Stimulated activated CD4-positive, alpha-beta T cell treated with anti-CD3 and anti-CD28 coated beads, TNF-alpha, amount 100 ng/mL, for 4 hours (primary cell): Measurements from ENCODE around the gene ELOVL3.

Source experiments
- DNase-seq, 3 experiments: peaks; one replicate each; pipeline ENCODE4 v3.0.0-alpha.2; 2020; ENCODE audit warnings: low read depth in 3 of 3

The ELOVL3 gene

DNA sequence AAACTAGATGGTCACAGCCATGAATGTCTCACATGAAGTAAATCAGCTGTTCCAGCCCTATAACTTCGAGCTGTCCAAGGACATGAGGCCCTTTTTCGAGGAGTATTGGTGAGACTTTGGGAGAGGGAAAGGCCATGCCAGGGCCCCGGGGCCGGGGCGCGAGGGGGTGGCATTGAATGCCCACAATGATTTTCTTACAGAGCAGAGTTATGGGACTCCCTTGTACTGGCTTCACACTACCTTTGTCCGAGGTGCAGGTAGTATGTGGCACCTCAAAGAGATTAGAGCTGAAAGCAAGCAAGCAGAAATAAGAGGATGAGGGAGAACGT lies 407 bp downstream of the ELOVL3 start:
- no peak for DNase-seq

GRCh38 chr10:102227050-102227449 lies 951 bp downstream of the ELOVL3 start:
- DNase-seq = no peak

GRCh38 chr10:102229810-102230263 lies 3.7 kb downstream of the ELOVL3 start:
- DNase-seq = peak; percentile 73 to 77 (median 76)

GRCh38 chr10:102230264-102230860 lies 4.3 kb downstream of the ELOVL3 start:
- peak in 2 of 3 experiments; percentile 18 to 28 for DNase-seq

GRCh38 chr10:102230861-102231356 lies 4.8 kb downstream of the ELOVL3 start:
- peak in 2 of 3 experiments; percentile 15 to 31 for DNase-seq

- peak; percentile 46 to 65 (median 50) for DNase-seq
Observed at GRCh38 chr10:102231357-102232318, 5.5 kb downstream of the ELOVL3 start.

GRCh38 chr10:102233997-102234396 lies 7.9 kb downstream of the ELOVL3 start:
- no peak for DNase-seq

GRCh38 chr10:102234888-102235597 lies 8.9 kb downstream of the ELOVL3 start:
- no peak for DNase-seq

DNA sequence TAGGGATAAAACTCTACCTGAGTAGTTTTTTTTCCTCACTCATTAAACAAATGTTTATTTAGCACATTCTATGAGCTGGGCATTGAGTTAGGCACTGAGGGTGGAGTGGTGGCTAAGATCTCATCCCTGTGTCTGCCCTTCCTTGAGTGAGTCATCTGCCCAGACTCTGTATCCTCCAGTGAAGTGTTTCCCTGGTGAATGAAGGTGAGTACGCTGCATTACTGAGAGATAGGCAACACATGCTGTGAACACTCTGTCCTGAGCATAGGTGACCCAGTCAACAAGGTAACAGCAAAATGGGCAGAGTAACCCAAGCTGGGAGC lies 9.5 kb downstream of the ELOVL3 start:
- DNase-seq = no peak

DNA sequence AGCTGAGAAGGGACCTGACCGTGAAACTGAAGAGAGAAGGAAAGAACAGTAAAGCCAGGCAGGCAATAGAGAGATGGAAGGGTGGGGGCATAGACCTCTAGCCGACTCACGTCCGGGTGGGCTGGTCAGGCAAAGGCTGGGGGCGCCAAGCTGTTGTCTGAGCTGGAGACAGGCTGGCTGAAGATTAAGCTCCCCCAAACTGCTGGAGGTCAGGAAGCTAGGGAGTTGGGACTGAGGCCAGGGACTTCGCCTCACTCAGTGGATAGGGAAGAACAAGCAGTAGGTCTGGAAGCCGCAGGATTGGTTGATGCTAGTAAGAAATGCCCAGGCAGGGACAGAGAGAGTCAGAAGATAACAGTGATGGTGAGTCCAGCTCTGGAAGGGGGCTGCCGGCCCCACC lies 9.9 kb downstream of the ELOVL3 start:
- DNase-seq = no peak

GRCh38 chr10:102237711-102238252 lies 11.7 kb downstream of the ELOVL3 start:
- DNase-seq = no peak

GRCh38 chr10:102240467-102241031 lies 14.4 kb downstream of the ELOVL3 start:
- DNase-seq = no peak

GRCh38 chr10:102241032-102241443 lies 14.9 kb downstream of the ELOVL3 start:
- no peak for DNase-seq

DNA sequence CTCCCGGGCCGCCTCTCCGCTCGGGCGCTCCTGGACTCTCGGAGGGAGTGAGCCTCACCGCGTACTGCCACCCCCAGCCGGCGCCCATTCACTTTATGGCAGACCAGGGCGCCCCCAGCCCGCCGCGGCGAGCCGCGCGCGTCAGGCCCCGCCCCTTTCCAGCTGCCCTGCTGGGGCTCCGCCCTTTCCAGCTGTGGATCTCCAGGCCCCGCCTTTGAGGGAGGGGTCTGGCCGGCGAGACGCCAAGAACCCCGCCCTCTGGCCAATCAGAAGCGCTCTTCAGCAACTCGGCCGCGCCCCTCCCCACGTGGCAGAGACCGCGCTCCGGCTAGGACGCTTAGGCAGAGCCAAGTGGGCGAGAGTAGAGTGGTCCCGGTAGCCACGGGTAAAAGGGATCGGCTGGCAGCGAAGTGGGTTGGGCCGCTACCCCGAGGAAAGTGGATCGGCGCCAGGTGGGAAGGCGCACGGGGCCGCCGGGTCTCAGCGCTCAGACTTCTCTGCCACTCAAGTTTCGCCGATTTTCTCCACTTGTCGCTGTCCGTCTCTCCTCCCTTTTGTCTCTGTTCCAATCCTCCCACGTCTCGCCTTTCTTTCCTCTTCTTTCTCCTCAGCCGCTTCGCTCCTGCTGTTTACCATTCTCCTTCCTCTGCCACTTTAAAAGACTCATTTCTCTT lies 15.5 kb downstream of the ELOVL3 start, which contains the start of gene PITX3:
TSS of gene PITX3 (minus strand) at position 69 of the 674 bp plus-strand sequence. CDS start 9,432 bp downstream, outside the sequence.
- peak; percentile 74 to 78 (median 76) for DNase-seq

GRCh38 chr10:102242118-102242485 lies 16.0 kb downstream of the ELOVL3 start:
- DNase-seq = no peak

DNA sequence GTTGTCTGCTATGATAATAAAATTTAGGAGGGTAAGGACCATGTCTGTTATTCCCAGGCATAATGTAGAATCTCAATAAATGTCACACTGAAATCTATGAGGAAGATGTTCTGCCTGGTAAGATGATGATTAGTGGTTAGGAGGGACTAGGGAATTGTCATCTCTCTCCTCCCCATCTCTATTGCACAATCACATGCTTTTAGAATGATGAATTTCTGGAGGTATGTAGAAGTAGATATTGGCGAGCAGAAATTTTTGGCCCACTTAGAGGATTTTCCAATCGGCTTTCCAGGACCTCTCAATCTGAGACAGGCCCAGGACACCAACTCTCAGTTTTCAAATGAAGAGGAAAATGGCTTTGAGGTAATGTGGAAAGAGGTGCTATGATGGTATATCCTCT lies 17.2 kb downstream of the ELOVL3 start:
- DNase-seq = no peak

- peak; percentile 69 to 77 (median 76) for DNase-seq
Observed at GRCh38 chr10:102245082-102245931, 19.2 kb downstream of the ELOVL3 start, which contains the start of gene GBF1. GBF1 (plus strand) TSS chr10:102245532; CDS start chr10:102258939, 13,407 bp downstream.

GRCh38 chr10:102245932-102246251 lies 19.8 kb downstream of the ELOVL3 start:
- DNase-seq = no peak

GRCh38 chr10:102246261-102246660 lies 20.2 kb downstream of the ELOVL3 start:
- no peak for DNase-seq

GRCh38 chr10:102247734-102248133 lies 21.6 kb downstream of the ELOVL3 start:
- DNase-seq = no peak
